Spleen (tissue), 11 donors: Measurements from ENCODE around the gene MGAT5. TPM values are rescaled to one million over a fixed set of nuclear protein-coding genes. Genes with fewer than 3 reads are reported as not detected.

Experiments
- DNase-seq: peaks from one replicate; pipeline ENCODE4 v3.0.0-alpha.2; 2020
- H3K27ac ChIP-seq, 8 donors: fragments of 200-600 bp; sonication (generic) in 7 of 8; 1 replicate in 4 of 8; 2 replicates in 4 of 8; pipeline versions ENCODE4 v1.5.0 to v1.8.0; 2016 to 2021; ENCODE audit warnings: inconsistent platforms in 4 of 8, mild to moderate bottlenecking in 4 of 8, moderate library complexity in 1 of 8
- H3K27me3 ChIP-seq, 7 donors: fragments of 200-600 bp; sonication (generic) in 6 of 7; replicated peaks in 1 of 7; 1 replicate in 4 of 7; 2 replicates in 3 of 7; pipeline versions ENCODE4 v1.5.0 to v1.8.0; 2016 to 2021; ENCODE audit warnings: inconsistent platforms in 3 of 7, mild to moderate bottlenecking in 1 of 7
- H3K36me3 ChIP-seq, 6 donors: fragments of 200-600 bp; sonication (generic) in 5 of 6; 1 replicate in 4 of 6; 2 replicates in 2 of 6; pipeline versions ENCODE4 v1.5.0 to v1.8.0; 2016 to 2021; ENCODE audit warnings: inconsistent platforms in 2 of 6
- H3K4me1 ChIP-seq, 6 donors: fragments of 200-600 bp; sonication (generic) in 5 of 6; 1 replicate in 3 of 6; 2 replicates in 3 of 6; pipeline versions ENCODE4 v1.5.0 to v1.8.0; 2016 to 2021; ENCODE audit warnings: inconsistent platforms in 3 of 6
- H3K4me3 ChIP-seq, 8 donors: fragments of 200-600 bp; sonication (generic) in 7 of 8; 1 replicate in 4 of 8; 2 replicates in 4 of 8; pipeline versions ENCODE4 v1.5.0 to v1.8.0; 2016 to 2021; ENCODE audit warnings: inconsistent platforms in 4 of 8, mild to moderate bottlenecking in 4 of 8, moderate library complexity in 2 of 8
- H3K9me3 ChIP-seq, 8 donors: fragments of 200-600 bp; sonication (generic) in 7 of 8; 1 replicate in 4 of 8; 2 replicates in 4 of 8; pipeline versions ENCODE4 v1.5.0 to v1.8.0; 2016 to 2021; ENCODE audit warnings: inconsistent platforms in 4 of 8
- POLR2A ChIP-seq, 3 donors: fragments of 450-650 bp; IDR thresholded peaks; one replicate each; pipeline ENCODE4 v1.5.1; 2017; ENCODE audit warnings: antibody characterized with exemption in 3 of 3, mild to moderate bottlenecking in 1 of 3
- POLR2AphosphoS5 ChIP-seq, 3 donors: sonication (generic); formaldehyde crosslinking; IDR thresholded peaks; one replicate each; pipeline ENCODE4 v1.5.1; 2017; ENCODE audit warnings: antibody characterized with exemption in 3 of 3
- WGBS, 5 donors: extraction: QIAGEN DNeasy Blood & Tissue Kit in 3 of 5; methylation state at CpG; one replicate each; pipeline versions ENCODE4 v1.1.5 to v1.1.7; 2013 to 2018; 5-methylcytosine and 5-hydroxymethylcytosine counted together
- intact Hi-C: fragments of 100-400 bp; cut with DNase I; formaldehyde crosslinking; loops from one replicate; pipeline ENCODE4 v1.15.0; 2023; ENCODE audit warnings: low total_unique reads
- polyA plus RNA-seq, 3 donors: library from polyadenylated mRNA; stranded (reverse); fragments of 200-250 nt; gene quantifications; one replicate each; pipeline ENCODE4 v1.2.1, GENCODE V29; 2013
- total RNA-seq, 7 donors: library from RNA; depleted of rRNA in 3 of 7; stranded (reverse); fragments of >200 nt in 3 of 7; fragmentation: NEBNext Ultra II Directional in 4 of 7; extraction: Animal tissue kit (Norgen Biotek cat#: 25700) in 4 of 7; gene quantifications; one replicate each; pipeline versions ENCODE4 v1.1.0 to v1.2.1, GENCODE V29; 2016 to 2021
- TF ChIP-seq, protein P1 (sequence below), 11 experiments: fragments of 200-600 bp in 7 of 11; fragments of 450-650 bp in 4 of 11; sonication (generic) in 4 of 11; IDR thresholded peaks in 8 of 11; conservative IDR thresholded peaks in 3 of 11; 1 replicate in 7 of 11; 2 replicates in 4 of 11; pipeline versions ENCODE4 v1.4.0 to v1.8.0; 2016 to 2021; ENCODE audit warnings: antibody characterized with exemption in 11 of 11, inconsistent platforms in 4 of 11, mild to moderate bottlenecking in 1 of 11
- donor health status: healthy with polysubstance abuse.
- donor health status: DM: no; HTN: no; CAD: no; lungs with moderate emphysema.
- donor health status: DM: no; HTN: no; CAD: no.
- donor health status: Bipolar disorder and iron deficiency.
- donor health status: healthy.
- donor health status: DM: no; HTN: no; CAD: no.
- donor health status: DM: yes; HTN: yes; CAD: no.

The MGAT5 gene
- total and polyA plus RNA-seq, 10 donors: 11.2 to 110 (median 91.9) TPM

DNA sequence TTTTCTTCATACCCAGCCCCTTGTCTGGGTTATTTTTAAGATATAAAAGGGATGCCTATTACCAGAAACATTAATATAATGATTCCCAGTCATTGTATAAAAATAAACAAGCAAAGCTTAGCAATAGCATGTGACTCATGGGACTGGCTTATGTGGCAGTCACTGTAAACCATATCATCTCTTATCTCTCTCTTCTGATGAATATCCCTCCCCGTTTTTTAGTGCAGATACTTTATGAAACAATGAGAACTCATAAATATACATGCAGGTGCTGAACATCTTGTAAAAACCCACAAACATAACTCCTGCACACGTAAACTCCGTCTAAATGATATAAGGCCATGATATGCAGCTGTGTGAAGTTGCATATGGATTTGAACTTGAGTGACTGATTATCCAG is 154.9 kb downstream of the MGAT5 start:
- Histone ChIP-seq H3K36me3 (peaks cover 0 to 60% (median 21%) of the 10 kb centered on the region in 6 donors), H3K27ac (peak overlapping the region in 3 of 8 donors; percentile 37 to 55 (median 39)), H3K4me3 (no peak overlapping the region), H3K27me3 (no peaks in the 10 kb centered on the region), H3K4me1 (peaks cover 7 to 73% (median 40%) of the 10 kb centered on the region in 6 donors), H3K9me3 (no peaks in the 10 kb centered on the region)
- no peak for TF ChIP-seq POLR2AphosphoS5 (IDR thresholded peaks at IDR 0.05)
- TF ChIP-seq POLR2A (IDR thresholded peaks at IDR 0.05): no peak
- TF ChIP-seq, protein P1, sequence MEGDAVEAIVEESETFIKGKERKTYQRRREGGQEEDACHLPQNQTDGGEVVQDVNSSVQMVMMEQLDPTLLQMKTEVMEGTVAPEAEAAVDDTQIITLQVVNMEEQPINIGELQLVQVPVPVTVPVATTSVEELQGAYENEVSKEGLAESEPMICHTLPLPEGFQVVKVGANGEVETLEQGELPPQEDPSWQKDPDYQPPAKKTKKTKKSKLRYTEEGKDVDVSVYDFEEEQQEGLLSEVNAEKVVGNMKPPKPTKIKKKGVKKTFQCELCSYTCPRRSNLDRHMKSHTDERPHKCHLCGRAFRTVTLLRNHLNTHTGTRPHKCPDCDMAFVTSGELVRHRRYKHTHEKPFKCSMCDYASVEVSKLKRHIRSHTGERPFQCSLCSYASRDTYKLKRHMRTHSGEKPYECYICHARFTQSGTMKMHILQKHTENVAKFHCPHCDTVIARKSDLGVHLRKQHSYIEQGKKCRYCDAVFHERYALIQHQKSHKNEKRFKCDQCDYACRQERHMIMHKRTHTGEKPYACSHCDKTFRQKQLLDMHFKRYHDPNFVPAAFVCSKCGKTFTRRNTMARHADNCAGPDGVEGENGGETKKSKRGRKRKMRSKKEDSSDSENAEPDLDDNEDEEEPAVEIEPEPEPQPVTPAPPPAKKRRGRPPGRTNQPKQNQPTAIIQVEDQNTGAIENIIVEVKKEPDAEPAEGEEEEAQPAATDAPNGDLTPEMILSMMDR (IDR thresholded peaks at IDR 0.05 in 8 of 11, conservative IDR thresholded peaks at IDR 0.05 in 3 of 11): no peak
- intact Hi-C loops: no loop called here
- WGBS, 5 donors: 73 to 82% (median 82%) methylated on average over 3 of the region's 3 CpGs
- DNase-seq: no peak

DNA sequence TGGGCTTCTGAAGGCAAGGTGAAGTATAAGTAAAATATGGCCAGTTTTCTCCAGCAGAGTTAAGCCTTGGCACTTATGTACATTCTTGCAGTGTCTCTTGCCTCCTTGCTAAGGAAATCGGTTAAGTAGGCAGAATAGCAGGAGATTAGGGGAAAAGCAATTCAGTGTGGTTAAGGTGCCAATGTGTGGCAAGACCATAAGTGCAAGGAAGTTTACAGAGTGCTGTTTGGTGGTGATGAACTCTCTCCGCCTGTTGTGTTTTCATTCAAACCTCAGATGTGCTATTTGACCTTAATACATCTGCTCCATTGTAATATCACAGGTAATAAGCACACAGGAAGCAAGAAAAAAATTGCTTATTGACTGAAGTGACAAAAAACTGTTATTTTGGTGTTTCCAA is 156.1 kb downstream of the MGAT5 start:
- H3K36me3 ChIP-seq: peaks cover 0 to 60% (median 23%) of the 10 kb centered on the region in 6 donors
- intact Hi-C loops: loop anchor here (5.0 kb wide), 1 partner anchor 163 kb away; no protein-coding TSS in a partner anchor
- H3K9me3 ChIP-seq: no peaks in the 10 kb centered on the region
- H3K4me1 ChIP-seq: peaks cover 7 to 70% (median 40%) of the 10 kb centered on the region in 6 donors
- peak overlapping the region in 3 of 8 donors; percentile 63 to 74 (median 69) for H3K27ac ChIP-seq
- TF ChIP-seq POLR2AphosphoS5 (IDR thresholded peaks at IDR 0.05): no peak
- WGBS, 5 donors: 41 to 86% (median 68%) methylated on average over 2 of the region's 2 CpGs
- DNase-seq: no peak
- no peak overlapping the region for H3K4me3 ChIP-seq
- no peaks in the 10 kb centered on the region for H3K27me3 ChIP-seq

DNA sequence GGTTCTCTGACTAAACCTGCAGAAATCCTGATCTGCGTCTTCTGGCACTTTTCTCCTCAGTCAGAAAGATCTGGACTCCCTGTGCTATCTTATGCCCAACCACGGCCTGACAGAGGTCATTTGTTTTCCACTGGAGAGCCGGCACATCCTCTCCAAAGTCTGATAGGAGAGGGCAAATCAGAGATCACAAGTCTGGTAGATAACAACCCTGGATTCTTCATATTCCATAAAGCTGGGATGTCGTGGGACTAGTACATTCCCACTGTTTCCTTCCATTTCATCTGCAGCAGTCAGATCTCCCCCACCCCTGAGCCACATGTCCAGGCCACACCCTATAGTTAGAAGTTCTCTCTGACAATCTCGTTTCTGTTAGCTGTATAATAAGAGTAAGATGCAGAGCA is 157.0 kb downstream of the MGAT5 start:
- Histone ChIP-seq H3K27me3 (no peaks in the 10 kb centered on the region), H3K4me1 (peaks cover 7 to 65% (median 40%) of the 10 kb centered on the region in 6 donors), H3K36me3 (peaks cover 0 to 58% (median 20%) of the 10 kb centered on the region in 6 donors), H3K4me3 (no peak overlapping the region), H3K9me3 (no peaks in the 10 kb centered on the region), H3K27ac (peak overlapping the region in 7 of 8 donors; percentile 16 to 74 (median 63))
- no peak for DNase-seq
- 62 to 70% (median 70%) methylated on average over 5 of the region's 5 CpGs for WGBS, 5 donors
- intact Hi-C loops: loop anchor here (5.0 kb wide), 1 partner anchor 164 kb away; no protein-coding TSS in a partner anchor
- TF ChIP-seq, protein P1 (IDR thresholded peaks at IDR 0.05 in 8 of 11, conservative IDR thresholded peaks at IDR 0.05 in 3 of 11): no peak
- no peak for TF ChIP-seq POLR2A (IDR thresholded peaks at IDR 0.05)
- TF ChIP-seq POLR2AphosphoS5 (IDR thresholded peaks at IDR 0.05): no peak

DNA sequence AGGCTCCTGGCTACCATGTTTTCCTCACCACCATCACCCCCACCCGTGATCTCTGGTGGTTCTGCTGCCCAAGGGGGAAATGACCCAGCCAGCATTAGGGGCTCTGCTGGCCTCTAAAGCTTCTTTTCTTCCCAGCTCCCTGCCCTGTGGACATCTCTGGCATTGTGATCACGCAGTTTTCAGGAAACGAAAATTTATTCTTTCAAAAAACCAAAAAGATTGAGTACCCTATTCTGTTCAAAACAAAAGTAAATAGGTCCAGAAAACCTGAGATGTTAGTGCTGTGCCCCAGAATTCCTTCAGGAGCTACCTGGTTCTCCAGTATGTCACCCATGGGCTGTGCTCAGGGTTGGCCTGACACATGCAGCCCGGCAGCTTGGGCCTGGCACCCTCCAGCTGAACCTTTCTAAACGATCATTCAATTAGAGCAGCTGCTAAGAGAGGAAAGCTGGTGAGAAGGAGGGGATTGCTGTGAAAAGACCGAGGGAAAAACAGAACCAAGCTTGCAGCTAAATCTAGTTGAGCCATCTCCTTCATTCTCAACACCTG is 157.5 kb downstream of the MGAT5 start:
- TF ChIP-seq, protein P1 (IDR thresholded peaks at IDR 0.05 in 8 of 11, conservative IDR thresholded peaks at IDR 0.05 in 3 of 11): no peak
- TF ChIP-seq POLR2A (IDR thresholded peaks at IDR 0.05) (no peak), POLR2AphosphoS5 (IDR thresholded peaks at IDR 0.05) (no peak)
- 58 to 68% (median 59%) methylated on average over 6 of the region's 6 CpGs for WGBS, 5 donors
- no peaks in the 10 kb centered on the region for H3K9me3 ChIP-seq
- DNase-seq: no peak
- H3K4me1 ChIP-seq: peaks cover 7 to 60% (median 40%) of the 10 kb centered on the region in 6 donors
- H3K36me3 ChIP-seq: peaks cover 0 to 58% (median 18%) of the 10 kb centered on the region in 6 donors
- H3K27ac ChIP-seq: peak overlapping the region; percentile 10 to 74 (median 58)
- intact Hi-C loops: loop anchor here (5.0 kb wide), 1 partner anchor 164 kb away; no protein-coding TSS in a partner anchor
- no peaks in the 10 kb centered on the region for H3K27me3 ChIP-seq
- no peak overlapping the region for H3K4me3 ChIP-seq
